GM21526 (cell line): ENCODE data around the gene YTHDC2.

Source experiments
- ATAC-seq: cut with Tn5 transposase; IDR thresholded peaks from one replicate; pipeline ENCODE4 v1.9.1; 2021; ENCODE audit warnings: moderate library complexity; ENCODE audit not compliant: unreplicated experiment, low FRiP score

The YTHDC2 gene

DNA sequence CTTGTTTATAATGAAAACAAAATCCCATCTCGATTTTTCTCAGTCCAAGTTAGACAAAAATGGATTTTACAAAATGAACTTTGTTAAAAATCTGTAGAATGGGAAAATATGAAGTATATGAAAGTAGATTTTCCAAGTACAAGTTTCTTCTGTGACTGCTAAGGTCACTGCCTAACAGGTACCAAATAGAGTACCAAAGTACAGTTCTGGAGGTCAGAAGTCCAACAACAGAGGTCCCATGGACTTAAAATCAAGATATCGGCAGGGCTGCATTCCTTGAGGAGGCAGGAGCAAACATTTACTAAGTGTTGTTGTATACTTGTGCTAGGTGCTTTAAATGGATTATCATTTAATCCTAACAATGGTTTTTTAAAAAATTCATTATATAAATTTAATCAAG is 5.9 kb downstream of the YTHDC2 start:
- no peak for ATAC-seq

GRCh38 chr5:113520429-113520828 is 6.9 kb downstream of the YTHDC2 start:
- ATAC-seq = peak; percentile 65

DNA sequence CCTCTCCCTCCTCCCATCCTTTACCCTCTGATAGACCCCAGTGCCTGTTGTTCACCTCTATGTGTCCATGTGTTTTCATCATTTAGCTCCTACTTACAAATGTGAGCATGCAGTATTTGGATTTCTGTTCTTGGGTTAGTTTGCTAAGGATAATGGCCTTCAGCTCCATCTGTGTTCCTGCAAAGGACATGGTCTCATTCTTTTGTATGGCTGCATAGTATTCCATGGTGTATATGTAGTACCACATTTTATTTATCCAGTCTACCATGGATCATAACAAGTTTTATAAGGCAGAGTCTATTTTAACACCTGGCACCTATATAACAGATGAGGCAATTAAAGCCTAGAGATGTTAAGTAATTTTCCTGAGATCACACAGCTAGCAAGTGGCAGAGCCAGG is 7.4 kb downstream of the YTHDC2 start:
- no peak for ATAC-seq

- ATAC-seq = no peak
Measured at GRCh38 chr5:113523168-113523567, 9.7 kb downstream of the YTHDC2 start.

- no peak for ATAC-seq
Measured at GRCh38 chr5:113524927-113525326, 11.4 kb downstream of the YTHDC2 start.

DNA sequence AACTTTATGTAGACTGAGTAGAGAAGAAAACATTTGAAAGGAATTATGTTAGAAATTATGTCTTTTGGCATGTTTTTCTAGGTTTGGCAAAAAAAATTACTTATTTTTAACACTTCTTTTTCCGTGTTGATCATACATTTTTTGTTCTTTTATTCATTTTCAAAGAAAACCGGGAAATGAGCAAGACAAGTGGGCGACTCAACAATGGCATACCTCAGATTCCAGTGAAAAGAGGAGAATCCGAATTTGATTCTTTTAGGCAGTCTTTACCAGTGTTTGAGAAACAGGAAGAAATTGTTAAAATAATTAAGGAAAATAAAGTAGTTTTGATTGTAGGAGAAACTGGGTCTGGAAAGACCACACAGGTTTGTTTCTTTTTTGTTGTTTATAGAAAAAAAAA is 12.9 kb downstream of the YTHDC2 start:
- ATAC-seq = no peak

DNA sequence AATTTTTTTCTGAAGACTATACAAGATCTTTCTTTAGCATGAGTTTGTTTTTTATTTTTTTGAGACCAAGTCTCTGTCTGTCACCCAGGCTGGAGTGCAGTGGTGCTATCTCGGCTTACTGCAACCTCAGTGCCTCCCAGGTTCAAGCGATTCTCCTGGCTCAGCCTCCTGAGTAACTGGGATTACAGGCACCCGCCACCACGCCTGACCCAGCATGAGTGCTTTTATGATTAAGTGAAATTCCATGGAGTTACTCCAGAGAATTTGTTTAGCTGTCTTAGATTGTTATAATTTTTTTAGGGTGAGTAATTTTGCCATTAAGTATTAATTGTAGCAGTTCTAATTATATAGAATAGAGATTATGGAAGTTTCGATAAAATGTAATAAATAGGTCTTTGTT is 14.3 kb downstream of the YTHDC2 start:
- no peak for ATAC-seq

DNA sequence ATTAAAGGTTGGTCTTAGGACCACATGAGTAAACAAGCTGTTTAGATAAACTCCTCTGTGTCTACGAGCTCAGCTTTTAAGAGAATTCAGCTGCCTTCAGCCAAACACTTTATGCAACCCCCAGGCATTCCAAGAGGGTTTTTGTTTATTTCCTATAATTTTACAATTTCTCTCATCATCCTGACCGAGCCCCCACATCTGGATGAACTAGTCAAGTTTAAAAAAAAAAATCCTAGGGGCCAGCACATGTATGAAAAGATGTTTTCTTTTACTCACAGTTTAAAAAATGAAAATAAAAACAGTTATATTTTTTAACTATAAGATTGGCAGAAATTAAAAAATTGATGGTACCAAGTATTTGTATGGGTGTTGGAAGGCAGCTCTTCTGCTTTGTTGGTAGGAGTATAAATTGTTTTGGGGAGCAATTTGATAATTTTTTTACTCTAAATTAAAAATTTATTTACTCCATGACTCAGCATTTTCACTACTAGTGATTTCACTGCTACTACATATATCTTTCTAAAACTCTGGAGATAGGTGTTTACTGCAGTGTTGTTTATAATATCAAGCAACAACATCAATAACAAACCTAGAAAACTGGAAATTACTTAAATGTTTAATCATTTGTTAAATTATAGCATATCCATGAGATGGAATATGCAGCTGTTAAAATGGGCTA is 18.1 kb downstream of the YTHDC2 start:
- ATAC-seq = no peak

DNA sequence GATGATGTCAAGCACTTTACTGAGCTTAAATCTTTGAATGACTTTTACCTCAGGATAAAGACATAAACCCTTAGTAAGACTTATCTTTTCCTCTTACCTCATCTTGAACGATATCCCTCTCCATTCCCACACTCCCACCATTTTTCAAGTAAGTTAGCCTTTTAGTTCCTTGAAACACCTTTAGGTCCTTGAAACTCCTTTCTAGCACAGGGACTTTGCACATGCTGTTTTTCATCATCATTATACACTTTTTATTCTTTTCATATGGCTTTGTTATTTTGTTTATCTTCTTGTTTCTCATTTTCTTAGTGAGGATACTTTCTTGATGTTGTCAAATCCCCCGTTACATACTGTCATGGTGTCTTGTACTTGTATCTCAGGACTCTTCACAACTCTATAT is 24.8 kb downstream of the YTHDC2 start:
- ATAC-seq = no peak

GRCh38 chr5:113546703-113547183 is 33.2 kb downstream of the YTHDC2 start:
- ATAC-seq = no peak

DNA sequence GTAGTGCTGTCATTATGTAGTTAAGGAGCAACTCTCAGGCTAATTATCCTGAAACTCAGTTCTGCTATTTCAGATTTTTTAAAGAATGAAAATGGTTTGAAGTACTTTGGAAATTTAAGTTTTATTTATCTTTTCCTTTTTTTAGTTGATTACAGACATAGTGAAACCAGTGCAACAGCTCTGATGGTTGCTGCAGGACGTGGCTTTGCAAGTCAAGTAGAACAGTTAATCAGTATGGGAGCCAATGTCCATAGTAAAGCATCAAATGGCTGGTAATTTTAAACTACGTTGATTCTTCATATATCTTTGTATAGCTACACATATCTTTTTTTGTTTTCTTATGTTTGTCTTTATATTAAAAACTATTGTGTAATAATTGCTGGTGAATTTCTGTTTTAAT is 34.9 kb downstream of the YTHDC2 start:
- ATAC-seq = no peak

DNA sequence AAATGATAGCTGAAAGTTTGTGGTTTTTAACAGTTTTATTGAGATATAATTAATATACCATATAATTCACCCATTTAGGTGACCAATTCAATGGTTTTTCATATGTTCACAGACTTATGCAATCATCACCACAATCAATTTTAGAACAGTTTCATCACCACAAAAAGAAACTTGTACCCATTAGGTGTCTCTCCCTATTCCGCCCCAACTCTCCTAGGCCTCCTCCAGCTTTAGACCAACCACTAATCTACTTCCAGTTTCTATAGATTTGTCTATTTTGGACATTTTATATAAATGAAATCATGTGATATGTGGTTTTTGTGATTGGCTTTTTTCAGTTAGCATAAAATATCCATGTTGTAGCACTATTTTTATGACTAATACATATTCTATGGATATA is 38.6 kb downstream of the YTHDC2 start:
- ATAC-seq = no peak

GRCh38 chr5:113552620-113553019 is 39.1 kb downstream of the YTHDC2 start:
- no peak for ATAC-seq

GRCh38 chr5:113562828-113563400 is 49.4 kb downstream of the YTHDC2 start:
- no peak for ATAC-seq

GRCh38 chr5:113569396-113569795 is 55.9 kb downstream of the YTHDC2 start:
- no peak for ATAC-seq

- no peak for ATAC-seq
Measured at GRCh38 chr5:113572716-113573115, 59.2 kb downstream of the YTHDC2 start.

GRCh38 chr5:113574417-113574816 is 60.9 kb downstream of the YTHDC2 start:
- ATAC-seq = no peak

- ATAC-seq = no peak
Measured at GRCh38 chr5:113575074-113575473, 61.6 kb downstream of the YTHDC2 start.

- no peak for ATAC-seq
Measured at GRCh38 chr5:113578091-113578490, 64.6 kb downstream of the YTHDC2 start.

- ATAC-seq = no peak
Measured at GRCh38 chr5:113581388-113581787, 67.9 kb downstream of the YTHDC2 start.

GRCh38 chr5:113598150-113598549 is 84.7 kb downstream of the YTHDC2 start:
- ATAC-seq = no peak

- ATAC-seq = no peak
Measured at GRCh38 chr5:113598926-113599325, 85.4 kb downstream of the YTHDC2 start.
